GM21515 (cell line): ENCODE measurements around the gene SYT10.
"Not testable (repeated sequence)": the region's sequence is repeated elsewhere in the genome, so short reads cannot be mapped to it uniquely, and the experiment has no call there.

ENCODE experiments used
- ATAC-seq: cut with Tn5 transposase; IDR thresholded peaks from one replicate; pipeline ENCODE4 v1.9.1; 2021; ENCODE audit not compliant: unreplicated experiment

SYT10 gene, protein sequence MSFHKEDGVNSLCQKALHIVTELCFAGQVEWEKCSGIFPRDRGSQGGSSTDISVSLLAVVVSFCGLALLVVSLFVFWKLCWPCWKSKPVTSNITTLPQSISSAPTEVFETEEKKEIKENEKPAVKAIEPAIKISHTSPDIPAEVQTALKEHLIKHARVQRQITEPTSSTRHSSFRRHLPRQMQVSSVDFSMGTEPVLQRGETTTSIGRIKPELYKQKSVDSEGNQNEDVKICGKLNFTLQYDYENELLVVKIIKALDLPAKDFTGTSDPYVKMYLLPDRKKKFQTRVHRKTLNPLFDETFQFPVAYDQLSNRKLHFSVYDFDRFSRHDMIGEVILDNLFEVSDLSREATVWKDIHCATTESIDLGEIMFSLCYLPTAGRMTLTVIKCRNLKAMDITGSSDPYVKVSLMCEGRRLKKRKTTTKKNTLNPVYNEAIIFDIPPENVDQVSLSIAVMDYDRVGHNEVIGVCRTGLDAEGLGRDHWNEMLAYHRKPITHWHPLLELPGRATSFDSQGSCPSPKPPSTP

DNA sequence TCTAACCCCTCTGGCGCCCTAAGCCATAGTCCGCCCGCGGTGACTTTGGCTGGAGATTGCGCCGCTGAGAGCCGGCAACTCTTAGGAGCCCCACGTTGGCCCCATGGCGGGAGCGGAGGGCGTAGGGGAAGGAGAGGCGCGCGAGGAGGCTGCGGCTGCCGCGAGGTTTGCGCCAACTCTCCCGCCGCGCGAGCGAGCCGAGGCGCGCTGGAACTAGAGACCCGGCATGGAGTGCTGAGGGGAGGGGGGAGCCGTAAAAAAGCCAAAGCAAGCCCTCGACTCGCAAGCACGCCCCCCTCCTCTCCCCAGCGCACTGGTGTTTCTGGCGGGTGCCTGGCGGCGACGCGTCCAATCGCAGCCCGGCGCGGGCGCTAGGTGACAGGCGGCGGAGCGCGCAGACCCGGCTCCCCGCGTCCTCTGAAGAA is at the start of gene SYT10:
Gene SYT10, minus strand, starts transcription at position 233 of the 425 bp plus-strand sequence. CDS start 297 bp downstream, outside the sequence.
- no peak for ATAC-seq

DNA sequence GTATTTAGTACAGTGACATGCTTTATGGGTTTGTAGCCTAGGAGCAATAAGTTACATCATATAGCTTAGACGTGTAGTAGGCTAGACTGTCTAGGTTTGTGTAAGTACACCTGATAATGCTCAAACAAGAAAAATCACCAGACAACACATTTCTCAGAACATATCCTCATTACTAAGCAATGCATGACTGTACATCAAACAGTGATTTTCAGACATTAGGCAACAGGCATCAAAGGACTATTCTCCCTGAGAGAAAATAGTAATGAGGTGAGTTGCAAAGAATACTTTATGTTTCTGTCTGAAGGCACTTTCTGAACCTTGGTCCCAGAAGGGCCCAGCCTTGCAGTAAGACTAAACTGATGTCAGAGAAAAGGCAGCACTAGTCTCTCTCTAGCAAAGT is 48.4 kb upstream of the SYT10 start:
- ATAC-seq: no peak

DNA sequence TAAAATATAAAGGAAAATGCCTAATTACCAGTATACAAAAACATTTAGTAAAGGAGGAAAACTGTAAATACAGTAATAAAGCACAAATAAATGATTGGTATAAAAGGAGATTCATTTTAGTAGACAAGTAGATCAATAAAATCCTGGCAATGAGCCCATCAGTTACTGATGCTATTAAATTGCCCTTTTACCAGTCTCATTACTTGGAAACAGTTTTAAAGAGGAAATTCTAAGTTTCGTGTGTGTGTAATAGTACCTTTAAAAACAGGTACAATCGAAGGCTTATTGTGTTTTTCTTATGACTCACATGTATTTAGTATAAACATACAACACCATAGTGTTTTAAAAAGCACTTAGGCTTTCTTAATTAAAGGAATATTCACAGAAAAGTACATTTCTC is 46.4 kb upstream of the SYT10 start:
- no peak for ATAC-seq

- ATAC-seq: no peak
Measured at GRCh38 chr12:33484161-33484560, 44.5 kb upstream of the SYT10 start.

GRCh38 chr12:33480366-33480765 is 40.7 kb upstream of the SYT10 start:
- ATAC-seq: no peak

DNA sequence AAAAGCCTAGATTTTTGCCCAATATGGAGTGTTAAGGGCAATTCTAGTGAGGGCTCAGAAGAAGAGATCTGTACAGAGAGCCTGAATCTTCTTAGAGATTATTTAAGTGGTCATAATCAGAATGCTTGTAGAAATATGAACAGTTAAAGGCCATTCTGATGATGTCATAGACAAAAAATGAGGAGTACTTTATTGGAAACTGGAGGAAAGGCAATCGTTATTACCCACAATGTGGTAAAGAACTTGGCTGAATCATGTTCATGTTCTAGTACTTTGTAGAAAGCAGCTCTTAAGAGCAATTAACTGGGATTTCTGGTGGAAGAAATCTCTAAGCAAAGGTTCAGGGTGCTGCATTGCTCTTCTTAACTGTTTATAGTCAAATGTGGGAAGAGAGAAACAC is 36.4 kb upstream of the SYT10 start:
- ATAC-seq: no peak

GRCh38 chr12:33472299-33472698 is 32.7 kb upstream of the SYT10 start:
- no peak for ATAC-seq

DNA sequence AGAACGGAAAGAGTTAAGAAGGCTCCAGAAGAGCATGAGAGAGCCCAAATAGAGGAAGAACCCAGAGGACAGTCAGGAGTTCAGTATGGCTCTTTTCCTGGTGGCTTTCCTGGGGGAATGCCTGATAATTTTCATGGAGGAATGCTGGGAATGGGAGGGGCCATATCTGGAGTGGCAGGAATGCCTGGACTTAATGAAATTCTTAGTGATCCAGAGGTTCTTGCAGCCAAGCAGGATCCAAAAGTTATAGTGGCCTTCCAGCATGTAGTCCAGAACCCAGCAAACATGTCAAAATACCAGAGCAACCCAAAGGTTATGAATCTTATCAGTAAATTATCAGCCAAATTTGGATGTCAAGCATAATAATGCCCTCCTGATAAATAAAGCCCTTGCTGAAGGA is 15.5 kb upstream of the SYT10 start:
- no peak for ATAC-seq

DNA sequence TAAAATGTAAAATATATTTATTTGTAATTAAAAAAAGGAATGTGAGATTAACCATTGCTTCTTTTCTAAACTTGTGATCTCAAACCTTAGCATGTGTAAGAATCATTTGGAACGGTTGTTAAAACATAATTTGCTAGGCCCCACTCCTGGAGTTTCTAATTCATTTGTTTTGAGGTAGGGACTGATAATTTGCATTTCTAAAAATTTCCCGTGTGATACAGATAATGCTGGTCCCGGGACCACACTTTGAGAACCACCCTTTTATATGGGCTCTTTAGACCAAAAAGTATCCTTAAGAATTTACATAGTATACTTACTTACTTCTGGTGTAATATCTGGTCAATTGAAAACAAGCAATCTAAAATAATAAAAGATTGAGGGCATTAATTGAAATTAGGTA is 10.9 kb upstream of the SYT10 start:
- no peak for ATAC-seq

DNA sequence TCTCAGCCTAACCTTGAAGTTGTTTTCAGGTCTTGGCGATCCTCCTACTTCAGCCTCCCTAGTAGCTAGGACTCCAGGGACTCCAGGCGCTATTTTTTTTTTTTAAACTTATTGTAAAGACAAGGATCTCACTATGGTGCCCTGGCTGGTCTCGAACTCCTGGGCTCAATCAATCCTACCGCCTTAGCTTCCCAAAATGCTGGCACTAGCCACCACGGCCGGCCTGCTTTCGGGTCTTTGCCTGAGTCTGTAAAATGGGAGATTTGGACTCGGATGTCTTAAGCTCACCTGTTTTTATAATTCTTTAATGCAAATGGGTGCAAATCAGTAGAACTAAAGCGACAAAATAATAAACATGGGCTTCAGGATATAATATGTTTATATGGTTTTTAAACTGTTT is 858 bp upstream of the SYT10 start:
- no peak for ATAC-seq

DNA sequence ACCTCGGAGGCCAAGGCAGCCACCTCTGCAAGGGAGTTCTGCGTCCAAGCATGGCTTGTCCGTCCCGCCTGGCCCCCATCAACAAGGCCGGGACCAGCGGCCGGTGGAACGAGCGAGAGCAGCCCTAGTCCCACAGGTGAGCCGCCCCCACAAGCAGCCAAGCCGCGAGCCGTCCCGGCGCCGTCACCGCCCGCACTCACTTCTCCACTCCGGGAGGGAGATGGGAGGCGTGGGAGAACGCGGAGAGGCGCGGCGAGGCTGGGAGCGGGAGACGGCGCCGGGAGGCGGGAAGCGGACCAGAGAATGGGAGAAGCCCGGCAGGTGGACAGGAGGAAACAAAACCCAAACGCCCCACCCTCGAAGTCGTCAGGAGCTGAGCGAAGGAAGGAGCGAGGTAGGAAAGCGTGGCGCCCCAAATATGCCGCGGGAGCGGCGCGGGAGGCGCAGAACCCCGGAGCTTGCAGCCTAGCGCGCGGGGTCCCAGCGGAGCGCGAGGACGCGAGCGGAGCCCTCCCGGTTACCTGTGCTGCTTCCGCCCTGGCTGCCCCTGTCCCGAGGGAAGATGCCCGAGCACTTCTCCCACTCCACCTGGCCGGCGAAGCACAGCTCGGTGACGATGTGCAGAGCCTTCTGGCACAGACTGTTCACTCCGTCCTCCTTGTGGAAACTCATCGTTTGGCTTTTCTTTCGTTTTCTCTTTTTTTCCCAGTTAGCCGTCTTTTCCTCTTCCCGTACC is 600 bp downstream of the SYT10 start:
- ATAC-seq: no peak

- no peak for ATAC-seq
Measured at GRCh38 chr12:33438025-33438772, 1.4 kb downstream of the SYT10 start.

DNA sequence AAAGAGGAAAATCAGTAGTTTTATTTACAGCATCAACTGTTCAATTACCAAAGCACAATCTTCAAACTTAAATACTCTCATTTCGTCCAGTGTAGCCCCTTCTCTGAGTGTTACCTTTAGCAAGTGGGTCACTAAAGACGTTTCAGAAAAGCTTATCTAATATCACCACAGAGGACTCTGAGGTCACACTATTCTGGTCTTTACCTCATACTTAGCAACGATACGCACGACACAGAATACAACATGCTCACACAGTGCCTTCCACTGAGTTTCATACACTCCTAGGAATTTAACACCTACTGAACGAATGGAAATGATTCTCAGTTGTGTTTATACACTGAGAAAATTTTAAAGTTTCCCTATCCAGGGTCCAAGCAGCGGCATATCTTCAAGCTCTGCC is 2.0 kb downstream of the SYT10 start:
- ATAC-seq: no peak

DNA sequence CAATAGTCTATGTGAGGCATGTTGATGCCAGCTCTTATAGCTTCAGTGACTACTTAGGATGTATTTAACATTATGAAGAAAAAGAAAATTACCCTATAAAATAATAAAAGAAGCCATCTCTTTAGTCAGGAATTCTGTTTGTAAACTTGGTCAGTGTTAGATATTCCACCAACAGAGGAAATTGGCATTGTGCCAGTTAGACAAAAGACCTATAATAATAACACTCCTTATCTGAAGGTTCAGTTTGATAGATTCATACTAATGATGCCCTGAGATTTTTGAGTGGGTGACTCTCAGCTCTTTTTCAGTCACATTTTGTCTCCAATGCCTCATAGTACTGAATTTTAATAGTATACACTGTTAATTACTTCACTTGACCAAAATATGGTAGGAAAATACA is 6.6 kb downstream of the SYT10 start:
- no peak for ATAC-seq

DNA sequence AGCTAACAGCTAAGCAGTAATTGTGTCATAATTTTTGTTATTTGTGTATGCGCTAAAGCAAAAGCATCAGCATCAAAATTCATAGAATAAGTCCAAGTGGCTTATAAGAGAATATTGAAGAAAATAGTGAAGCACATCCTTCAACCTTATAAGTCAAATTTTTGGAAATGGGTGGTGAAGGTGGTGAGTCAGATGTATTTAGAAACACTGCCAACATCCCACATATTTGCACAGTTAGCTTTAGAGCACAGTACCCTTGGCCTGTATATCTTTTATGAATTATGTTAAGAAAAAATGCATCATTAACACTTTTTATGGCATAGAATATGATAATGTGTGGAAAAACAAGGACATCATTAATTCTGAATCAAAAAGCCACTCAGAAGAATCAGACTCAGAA is 8.0 kb downstream of the SYT10 start:
- no peak for ATAC-seq

GRCh38 chr12:33429468-33429867 is 10.2 kb downstream of the SYT10 start:
- ATAC-seq: no peak

DNA sequence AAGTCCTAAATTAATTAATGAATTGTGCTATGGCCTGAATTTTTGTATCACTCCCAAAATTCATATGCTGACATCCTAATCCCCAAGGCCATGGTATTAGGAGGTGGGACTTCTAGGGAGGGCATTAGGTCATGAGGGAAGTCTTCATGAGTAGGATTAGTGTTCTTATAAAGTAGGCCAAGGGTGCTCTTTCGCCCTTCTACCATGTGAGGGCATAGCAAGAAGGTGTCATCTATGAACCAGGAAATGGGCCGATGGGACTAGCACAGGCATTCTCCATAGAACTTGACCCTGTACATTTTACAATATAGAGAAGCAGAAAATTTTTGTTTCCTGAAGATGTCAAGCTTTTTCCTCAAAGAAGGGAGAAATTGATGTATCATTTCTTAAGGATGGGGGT is 12.5 kb downstream of the SYT10 start:
- ATAC-seq: no peak

GRCh38 chr12:33423706-33424105 is 15.9 kb downstream of the SYT10 start:
- no peak for ATAC-seq

DNA sequence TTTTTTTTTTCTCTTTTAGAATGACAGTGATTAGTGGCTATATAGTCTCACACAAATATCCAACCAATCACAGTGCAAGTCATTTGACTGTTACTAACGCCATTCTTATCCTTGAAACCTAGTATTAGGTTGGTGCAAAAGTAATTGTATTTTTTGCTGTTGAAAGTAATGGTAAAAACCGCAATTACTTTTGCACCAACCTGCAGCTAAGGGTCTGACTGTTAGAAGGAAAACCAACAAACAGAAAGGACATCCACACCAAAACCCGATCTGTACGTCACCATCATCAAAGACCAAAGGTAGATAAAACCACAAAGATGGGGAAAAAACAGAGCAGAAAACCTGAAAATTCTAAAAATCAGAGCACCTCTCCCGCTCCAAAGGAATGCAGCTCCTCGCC is 27.2 kb downstream of the SYT10 start:
- not testable (repeated sequence) for ATAC-seq

DNA sequence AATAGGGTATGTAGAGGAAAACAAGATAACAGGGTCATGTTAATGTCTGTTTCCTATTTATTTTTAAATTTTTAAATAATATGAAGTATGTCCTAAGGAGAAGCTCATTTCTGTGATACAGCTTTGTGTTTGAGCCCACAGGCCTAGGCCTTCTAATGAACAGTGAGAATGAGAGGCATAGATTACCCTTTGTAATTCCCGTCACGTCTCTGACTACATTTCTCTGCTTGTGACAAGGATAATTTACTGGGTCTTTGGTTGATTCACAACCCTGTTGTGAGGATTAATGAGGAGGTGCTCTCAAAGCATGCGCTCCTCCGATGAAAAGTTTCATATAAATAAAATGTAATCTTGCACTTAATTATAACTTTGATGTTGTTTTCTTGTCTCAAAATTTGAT is 56.1 kb downstream of the SYT10 start:
- ATAC-seq: no peak

DNA sequence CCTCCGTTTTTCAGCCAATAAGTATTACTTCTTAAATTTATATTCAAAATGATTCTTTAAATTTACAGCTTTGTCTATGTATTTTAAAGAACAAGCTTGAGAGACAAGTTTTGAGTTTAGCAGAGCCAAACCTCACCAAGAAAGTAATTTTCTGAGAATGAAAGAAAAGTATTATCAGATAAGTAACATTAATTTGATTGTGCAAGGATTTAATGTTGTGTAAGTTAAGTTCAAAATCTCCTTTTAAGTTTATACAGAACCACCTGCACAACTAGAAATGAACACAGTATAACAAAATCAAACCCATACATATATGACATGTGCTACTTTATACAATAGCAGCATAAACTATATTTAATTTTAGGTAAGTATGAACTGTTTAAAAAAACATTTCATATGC is 63.5 kb downstream of the SYT10 start:
- no peak for ATAC-seq
